AG09319 (cell line): Measurements from ENCODE around the gene ABL2.
A peak's percentile ranks its signal among the peaks of the same experiment; 100 is the strongest.
"Not testable (repeated sequence)": the region's sequence is repeated elsewhere in the genome, so short reads cannot be mapped to it uniquely, and the experiment has no call there.

Experiments used
- DNase-seq: peaks from one replicate; pipeline ENCODE4 v3.0.0-alpha.2; 2010; ENCODE audit warnings: low read depth; ENCODE audit errors: extremely low read depth
- TF ChIP-seq, protein P1 (sequence below): IDR thresholded peaks from 2 replicates; pipeline ENCODE4 v1.5.1; 2011; ENCODE audit warnings: low read depth, mild to moderate bottlenecking, inconsistent platforms, low read length, moderate library complexity

Gene ABL2

DNA sequence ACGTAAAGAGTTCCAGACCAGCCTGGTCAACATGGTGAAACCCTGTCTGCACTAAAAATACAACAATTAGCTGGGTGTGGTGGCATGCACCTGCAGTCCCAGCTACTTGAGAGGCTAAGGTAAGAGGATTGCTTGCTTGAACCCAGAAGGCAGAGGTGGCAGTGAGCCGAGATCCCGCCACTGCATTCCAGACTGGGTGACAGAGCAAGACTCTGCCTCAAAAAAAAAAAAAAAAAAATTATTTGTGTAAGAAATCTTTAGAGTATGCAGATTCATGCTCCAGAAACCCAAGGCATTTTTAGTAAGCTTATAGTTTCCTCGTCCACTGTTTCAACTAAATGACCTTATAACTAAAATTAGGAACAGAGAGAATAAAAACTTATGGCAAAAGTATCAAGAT is 51.3 kb downstream of the ABL2 start:
- DNase-seq = no peak
- TF ChIP-seq, protein P1, sequence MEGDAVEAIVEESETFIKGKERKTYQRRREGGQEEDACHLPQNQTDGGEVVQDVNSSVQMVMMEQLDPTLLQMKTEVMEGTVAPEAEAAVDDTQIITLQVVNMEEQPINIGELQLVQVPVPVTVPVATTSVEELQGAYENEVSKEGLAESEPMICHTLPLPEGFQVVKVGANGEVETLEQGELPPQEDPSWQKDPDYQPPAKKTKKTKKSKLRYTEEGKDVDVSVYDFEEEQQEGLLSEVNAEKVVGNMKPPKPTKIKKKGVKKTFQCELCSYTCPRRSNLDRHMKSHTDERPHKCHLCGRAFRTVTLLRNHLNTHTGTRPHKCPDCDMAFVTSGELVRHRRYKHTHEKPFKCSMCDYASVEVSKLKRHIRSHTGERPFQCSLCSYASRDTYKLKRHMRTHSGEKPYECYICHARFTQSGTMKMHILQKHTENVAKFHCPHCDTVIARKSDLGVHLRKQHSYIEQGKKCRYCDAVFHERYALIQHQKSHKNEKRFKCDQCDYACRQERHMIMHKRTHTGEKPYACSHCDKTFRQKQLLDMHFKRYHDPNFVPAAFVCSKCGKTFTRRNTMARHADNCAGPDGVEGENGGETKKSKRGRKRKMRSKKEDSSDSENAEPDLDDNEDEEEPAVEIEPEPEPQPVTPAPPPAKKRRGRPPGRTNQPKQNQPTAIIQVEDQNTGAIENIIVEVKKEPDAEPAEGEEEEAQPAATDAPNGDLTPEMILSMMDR = no peak

DNA sequence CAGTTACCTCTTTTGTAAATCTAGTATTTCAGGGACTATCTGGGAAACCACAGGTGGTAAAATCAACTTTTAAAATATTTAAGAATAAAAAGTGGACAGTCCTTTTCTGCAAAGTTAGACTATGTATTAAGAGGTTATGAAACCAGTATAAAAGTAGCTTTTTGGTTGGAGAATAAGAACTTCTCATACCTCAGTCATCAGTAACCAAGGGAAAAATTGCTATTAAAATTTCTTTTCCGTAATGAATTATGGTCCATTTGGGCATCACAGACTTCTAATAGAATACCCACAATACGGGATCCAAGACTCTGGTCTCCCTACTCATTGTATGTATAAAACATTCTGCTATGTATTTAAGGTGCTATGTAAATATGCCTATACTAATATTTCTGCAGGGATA is 51.9 kb downstream of the ABL2 start:
- TF ChIP-seq, protein P1 = no peak
- no peak for DNase-seq

DNA sequence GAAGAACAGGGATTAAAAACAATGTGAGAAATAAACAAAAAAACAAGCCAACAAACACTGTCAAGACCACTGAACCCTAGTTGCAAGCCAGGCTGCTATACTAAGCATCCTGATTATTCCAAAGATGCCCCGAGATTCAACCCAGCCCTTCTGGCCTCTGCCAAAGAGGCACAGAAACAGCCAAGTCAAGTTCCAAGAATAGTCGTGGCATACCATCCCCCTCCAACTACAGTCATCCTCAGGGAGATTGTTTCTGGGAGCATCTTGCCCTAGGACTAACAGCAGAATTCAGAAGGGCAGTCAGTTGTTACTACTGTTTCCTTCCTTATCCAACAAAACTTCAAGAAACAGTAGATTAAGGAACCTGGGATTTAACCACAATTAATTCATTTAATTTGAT is 52.3 kb downstream of the ABL2 start:
- TF ChIP-seq, protein P1 = no peak
- DNase-seq = peak; percentile 27

DNA sequence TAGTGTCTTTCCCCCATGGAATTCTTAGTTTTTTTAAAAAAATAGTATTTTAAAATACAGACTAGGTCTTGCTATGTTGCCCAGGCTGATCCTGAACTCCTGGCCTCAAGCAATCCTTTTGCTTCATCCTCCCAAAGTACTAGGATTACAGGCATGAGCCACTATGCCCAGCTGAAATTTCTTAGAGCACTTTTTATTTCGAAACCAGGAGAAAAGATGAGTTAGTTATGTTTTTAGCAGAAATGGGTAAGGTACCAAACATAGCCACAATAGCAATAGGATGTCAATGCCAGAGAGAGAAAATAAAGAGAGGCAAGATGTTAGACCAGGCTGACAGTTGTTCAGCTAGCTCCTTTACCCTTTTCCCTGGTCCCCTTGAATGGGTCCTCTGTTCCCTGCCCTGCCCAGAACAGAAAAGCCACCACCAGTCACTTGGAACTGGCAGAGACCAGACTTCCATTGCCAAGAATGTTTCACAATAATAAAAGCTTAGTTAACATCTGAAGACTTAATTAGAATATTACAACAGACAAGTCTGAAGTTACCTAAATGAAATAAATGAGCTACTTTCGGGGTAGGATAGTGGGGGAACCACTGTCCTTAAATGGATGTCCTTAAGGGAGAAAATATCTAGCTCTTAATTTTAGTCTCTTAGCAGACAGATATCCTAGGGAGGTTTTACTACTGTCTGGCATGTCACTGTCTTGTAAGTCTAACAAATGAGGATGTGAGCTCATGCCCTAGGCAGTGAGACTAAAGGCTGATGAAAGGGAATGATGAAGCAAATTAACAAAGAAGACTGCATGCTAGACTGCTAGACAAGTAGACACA is 54.3 kb downstream of the ABL2 start:
- TF ChIP-seq, protein P1 = no peak
- peak; percentile 36 for DNase-seq

DNA sequence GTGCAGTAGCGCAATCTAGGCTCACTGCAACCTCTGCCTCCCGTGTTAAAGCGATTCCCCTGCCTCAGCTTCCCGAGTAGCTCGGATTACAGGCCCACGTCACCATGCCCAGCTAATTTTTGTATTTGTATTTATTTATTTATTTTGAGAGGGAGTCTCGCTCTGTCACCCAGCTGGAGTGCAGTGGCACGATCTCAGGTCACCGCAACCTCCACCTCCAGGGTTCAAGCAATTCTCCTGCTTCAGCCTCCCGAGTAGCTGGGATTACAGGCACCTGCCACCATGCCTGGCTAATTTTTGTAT is 59.1 kb downstream of the ABL2 start:
- not testable (repeated sequence) for DNase-seq

DNA sequence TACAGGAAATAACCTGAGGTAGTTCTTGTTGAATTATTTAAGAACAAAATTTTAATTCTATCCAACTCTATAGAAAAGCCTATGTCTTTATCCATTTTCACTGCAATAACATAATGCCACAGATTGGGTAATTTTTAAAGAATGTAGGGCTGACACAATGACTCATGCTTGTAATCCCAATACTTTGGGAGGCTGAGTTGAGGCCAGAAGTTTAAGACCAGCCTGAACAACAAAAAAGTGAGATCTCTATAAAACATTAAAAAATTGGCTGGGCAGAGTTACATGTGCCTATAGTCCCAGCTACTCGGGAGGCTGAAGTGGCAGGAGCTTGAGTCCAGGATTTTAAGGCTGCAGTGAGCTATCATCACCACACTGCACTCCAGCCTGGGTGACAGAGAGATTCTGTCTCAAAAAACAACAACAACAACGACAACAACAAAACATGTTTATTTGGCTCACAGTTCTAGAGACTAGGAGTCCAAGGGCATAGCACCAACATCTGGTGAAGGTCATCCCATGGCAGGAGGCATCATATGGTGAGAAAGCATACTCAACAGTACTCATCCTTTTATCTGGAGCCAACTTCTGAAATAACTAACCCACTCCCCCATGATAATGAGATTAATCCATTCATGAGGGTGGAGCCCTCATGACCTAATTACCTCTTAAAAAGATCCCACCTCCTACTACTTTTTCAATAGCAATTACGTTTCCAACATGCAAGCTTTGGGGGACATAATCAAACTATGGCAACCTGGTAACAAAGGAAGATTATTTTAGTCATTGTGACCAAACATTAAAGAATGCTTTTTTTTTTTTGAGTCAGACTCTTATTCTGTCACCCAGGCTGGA is 59.6 kb downstream of the ABL2 start:
- peak; percentile 28 for DNase-seq
- TF ChIP-seq, protein P1 = no peak

DNA sequence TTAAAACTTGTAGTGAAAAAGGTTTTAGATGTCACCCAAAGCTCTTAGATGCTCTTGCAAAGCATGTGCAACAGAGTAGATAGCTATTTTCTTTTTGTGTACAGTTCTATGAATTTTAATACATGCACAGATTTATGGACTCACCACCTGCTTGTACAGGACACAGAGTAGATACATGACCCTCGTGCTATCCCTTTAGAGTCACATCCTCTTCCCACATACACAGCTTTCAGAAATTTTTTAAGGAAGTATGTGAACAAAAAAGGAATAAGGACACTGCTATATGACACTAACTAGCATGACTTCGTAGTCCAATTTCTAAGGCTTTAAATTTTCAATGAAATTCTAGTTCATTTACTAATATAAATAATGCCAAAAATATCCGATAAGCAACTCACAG is 60.9 kb downstream of the ABL2 start:
- DNase-seq = no peak
- TF ChIP-seq, protein P1 = no peak

DNA sequence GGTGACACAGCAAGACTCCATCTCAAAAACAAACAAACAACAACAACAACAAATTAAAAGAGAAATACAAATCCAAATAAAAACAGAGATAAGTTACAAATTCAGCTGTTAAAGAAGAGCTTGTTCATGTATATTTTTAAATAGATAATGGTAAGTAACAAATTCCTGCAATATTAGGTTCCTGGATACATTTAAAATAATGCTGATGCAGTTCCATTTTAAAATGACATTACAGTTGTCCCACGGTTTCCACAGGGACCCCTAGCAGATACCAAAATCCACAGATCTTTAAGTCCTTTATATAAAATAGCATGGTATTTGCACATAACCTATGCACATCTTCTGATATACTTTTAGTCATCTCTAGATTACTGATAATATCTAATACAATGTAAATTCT is 61.5 kb downstream of the ABL2 start:
- no peak for DNase-seq
- TF ChIP-seq, protein P1 = no peak
